Fibroblast of peridontal ligament (primary cell): ENCODE measurements around the gene PAQR4.

Experiments
- DNase-seq: peaks from one replicate; pipeline ENCODE4 v3.0.0-alpha.2; 2010; ENCODE audit errors: extremely low read depth

Gene PAQR4

DNA sequence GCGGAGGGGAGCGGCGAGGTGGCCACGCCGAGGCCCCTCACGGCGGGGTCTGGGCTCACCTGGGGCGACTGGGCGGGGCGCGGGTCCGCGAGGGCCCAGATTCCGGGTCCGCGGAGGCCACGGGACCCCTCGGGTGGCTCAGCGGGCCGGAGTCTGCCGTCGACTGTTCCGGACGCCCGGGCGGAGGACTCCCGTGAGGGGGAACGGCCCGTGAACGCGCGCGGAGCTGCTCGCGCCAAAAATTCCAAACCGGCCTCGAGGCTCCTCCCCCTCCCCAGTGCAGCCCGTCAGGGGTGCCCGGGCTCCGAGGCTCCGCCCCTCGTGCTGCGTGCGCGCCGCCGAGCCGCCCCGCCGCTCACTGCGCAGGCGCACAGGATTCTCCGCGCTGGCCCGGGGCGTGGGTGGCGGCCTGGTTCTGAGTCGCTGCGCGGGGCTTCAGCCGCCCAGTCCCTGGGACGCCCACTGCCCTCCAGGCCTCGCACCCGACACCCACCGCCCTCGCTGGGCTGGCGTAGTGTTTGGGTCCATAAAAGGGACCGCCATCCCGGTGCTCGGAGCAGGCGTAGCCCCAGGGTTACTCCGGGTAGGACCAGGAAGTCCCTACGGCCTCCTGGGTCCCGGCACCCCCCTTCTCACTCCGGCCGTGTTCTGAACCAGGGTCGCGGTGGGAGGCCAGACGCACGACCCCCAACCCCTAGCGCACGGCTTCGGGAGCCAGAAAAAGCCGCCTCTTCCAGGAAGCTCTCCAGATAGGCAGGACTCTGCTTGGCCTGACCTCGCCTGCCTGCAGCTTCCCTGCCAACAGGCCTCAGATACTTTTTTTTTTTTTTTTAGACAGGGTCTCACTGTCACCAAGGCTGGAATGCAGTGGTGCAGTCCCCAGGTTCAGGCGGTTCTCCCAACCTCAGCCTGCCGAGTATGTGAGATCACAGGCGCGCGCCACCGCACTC lies 11.4 kb downstream of the PAQR4 start, which contains the start of gene PKMYT1:
TSS of gene PKMYT1 (minus strand) at position 220 of the 950 bp plus-strand sequence. CDS start 789 bp downstream, outside the sequence.
- peak; percentile 75 for DNase-seq

DNA sequence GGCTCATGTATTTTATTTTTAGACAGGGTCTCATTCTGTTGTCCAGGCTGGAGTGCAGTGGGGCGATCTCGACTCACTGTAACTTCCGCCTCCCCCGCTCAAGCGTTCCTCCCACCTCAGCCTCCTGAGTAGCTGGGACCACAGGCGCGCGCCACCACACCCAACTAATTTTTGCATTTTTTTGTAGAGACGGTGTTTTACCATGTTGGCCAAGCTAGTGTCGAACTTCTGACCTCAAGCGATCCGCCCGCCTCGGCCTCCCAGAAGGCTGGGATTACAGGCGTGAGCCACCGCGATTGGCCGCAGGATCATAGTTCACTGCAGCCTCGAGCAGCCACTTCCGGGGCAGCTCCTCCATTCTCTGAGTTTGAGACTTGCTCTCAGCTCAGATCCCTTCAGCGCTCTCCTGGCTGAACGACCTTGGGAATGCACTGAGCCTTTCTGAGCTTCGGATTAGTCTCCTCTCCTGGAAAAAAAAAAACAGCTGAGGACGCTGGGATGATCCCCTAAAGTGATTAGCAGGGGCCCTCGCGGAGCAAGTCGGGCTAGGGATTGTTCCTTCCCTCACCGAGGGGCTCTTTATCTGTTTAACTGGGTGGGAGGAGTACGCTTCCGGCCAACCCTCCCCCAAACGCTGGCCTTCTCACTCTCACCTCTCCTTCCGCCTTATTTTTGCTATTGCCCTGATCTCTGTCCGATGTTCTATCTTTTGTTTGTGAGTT lies 12.2 kb downstream of the PAQR4 start:
- no peak for DNase-seq

DNA sequence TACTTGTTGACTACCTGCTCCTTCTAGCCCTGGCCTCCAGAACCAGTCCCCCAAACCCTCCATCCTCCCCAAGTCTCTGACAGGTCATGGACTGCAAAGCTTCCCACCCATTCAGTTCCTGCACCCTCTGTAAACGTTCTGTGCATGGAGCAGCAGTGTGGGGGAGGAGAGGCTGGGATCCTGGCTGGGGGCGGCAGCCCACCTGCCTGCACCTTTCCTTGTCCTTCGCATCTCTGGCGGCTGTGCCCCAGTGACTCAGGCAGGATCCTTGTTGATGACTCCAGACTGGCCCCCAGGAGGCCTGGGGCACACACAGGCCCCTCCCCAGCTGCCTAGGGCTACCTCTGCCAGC lies 12.7 kb downstream of the PAQR4 start:
- no peak for DNase-seq

DNA sequence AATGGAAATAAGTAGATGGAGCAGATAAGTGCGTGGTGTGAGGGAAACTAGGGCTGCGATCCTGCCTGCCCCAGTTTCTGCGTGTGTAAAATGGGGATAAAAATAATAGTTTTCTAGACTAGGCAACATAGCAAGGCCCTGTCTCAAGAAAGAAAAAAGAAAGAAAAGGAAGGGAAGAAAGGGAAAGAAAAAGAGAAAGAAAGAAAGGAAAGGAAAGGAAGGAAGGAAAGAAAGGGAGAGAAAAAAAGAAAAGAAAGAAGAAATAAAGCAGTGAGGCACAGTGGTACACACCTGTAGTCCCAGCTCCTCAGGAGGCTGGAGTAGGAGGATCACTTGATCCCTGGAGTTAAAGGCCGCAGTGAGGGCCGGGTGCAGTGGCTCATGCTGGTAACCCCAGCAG lies 13.3 kb downstream of the PAQR4 start:
- no peak for DNase-seq

DNA sequence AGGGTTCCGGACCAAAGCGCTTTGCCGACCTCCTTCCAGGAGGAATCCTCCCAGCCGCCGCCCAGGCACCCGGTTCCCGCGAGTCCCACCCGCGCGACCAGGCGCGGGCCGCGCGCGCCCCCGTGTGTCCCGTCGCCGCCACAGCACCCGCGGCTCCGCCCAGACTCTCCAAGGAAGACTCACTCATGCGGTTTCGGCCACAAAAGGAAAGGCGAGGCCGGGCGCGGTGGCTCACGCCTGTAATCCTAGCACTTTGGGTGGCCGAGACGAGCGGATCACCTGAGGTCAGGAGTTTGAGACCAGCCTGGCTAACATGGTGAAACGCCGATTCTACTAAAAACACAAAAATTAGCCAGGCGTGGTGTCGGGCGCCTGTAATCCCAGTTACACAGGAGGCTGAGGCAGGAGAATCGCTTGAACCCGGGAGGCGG lies 14.6 kb downstream of the PAQR4 start:
- peak; percentile 63 for DNase-seq

DNA sequence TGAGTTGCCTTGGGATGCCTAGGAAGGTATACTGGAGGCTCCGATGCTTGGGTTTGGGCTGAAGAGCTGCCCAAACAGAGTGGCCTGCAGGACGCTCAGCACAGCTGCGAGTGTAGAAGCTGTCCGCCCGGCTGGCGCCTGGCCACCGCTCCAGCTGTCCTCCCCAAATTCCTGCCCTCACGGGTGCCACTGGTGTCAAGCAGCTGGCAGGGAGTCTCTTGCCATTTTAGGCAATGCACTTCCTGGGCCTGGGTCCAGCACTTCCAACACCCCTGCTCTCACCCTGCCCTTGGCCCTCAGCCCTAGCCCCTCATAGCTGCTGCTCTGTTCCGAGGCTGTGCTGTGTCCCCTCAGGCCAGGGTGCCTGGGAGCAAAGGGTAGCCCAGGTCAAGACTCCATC lies 16.3 kb downstream of the PAQR4 start:
- no peak for DNase-seq

DNA sequence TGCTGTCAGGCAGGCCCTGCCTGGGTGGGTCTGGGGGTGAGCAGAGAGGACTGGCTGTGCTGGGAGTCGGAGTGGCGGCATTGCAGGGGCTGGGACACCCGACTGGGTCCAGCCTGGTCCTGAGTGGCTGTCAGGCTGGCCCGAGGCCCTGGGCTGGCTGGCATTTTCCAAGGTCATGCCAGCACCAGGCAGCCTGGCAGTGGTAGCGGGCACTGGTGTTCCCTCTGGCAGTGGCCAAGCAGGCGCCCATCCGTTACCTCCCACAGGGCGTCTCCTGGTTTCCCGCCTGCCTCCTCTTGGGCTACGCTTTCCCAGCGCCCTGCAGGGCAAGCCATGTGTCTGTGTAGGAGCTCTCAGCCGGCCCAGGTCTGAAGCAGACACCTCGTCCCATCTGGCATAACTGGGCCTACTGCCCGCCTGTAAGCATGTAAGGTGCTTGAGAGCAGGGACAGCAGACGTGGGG lies 16.8 kb downstream of the PAQR4 start:
- no peak for DNase-seq

DNA sequence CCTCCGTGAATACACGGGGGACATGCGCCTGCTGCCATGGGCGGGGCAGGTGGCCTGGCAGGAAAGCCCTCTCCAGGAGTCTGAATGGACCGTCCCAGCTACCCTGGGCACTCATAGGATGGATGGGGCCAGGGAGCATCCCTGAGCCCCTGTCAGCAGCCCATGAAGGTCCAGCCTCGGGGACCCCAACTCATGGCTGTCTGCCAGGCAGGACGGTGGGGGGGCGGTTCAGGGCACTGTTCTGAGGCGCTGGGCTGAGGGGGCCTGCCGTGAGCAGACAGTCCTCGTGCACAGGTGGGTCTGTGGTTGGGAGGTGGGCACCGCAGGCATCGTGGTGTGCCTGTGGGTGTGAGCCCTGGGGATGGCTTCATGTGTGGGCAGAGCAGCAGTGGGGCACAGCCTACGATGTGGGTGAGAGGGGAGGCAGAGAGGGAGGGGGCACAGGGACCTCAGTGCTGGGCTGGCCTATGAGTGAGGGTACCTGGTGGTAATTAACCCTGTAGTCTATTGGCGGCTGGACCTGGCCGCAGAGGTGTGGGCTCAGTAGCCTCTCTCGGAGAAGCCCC lies 17.6 kb downstream of the PAQR4 start:
- no peak for DNase-seq

DNA sequence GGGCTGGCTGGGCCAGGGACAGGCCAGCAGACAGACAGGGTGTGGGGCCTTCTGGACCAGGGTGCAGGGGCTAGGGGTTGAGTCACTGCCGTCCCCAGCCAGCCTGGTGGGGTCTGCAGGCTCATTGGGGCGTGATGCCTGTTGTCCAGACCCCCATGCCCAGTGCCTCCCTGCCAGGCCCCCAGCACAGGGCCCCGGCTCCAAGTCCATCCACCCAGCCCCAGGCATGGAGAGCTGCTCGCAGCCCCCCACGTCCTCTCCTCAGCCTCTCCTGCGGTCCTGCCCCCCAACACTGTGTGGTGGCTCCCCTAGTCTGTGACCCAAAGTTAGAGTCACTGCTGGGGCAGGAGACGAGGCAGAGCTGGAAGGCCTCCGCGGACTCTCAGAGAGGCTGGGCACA lies 18.1 kb downstream of the PAQR4 start:
- no peak for DNase-seq

DNA sequence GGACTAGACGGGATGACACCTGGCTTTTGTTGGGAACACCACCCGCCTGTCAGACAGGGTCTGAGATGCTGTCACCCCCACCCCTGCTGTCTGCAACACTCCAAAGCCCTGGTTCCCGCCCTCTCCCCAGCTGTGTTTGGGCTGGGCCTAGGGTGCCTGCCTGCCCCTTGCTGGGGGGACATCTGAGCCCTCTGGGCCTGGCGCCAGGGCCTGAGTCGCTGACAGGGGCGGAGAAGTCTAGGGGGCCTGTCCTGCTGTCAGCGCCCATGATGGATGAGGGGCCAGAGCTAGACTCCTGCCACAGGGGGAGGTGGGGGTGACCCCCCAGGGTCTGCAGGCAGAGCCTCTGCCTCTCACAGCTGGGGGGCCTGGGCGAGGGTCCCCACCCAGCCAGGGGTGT lies 18.7 kb downstream of the PAQR4 start:
- no peak for DNase-seq

DNA sequence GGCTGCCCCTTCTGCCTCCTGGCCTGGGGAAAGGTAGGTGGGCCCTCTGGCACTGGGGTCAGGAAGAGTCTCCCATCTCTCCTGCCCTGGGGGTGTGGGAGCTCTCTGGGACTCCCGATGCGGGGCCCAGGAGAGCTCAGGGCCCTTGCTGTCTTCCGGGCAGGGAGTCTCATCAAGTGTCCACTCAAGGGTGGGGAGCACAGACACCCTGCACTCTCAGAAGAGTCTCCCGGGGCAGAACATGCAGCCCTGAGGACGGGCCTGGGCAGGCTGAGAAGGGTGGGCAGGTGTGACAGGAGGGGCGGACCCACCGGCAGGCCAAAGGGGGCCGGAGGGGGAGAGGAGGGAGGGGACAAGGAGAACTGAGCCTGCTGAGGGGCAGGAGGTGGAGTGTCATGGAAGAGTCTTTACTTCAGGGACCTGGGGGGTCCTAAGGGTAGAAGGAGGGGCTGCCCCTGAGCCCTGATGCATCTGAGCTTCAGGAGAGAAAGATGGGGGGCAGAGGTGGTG lies 19.5 kb downstream of the PAQR4 start:
- DNase-seq, result no peak

DNA sequence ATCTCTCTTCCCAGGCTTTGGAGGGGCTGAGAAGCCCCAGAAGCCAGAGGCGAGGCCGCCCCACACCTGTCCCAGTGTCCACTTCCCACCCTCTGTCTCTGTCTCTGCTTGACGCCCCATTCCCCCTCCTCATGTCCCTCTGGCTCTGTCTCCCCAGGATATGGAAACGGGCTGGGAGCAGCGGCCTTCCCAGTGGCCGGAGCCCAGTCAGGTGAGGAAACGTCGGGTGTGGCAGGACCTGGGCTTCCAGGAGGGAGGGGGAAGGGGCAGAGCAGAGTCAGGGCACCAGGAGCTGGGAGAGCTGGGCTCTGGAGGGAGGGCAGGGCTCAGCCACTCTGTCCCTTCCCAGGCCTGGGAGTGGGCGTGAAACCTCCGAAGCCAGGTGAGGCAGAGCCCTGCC lies 21.7 kb downstream of the PAQR4 start:
- DNase-seq, result no peak

DNA sequence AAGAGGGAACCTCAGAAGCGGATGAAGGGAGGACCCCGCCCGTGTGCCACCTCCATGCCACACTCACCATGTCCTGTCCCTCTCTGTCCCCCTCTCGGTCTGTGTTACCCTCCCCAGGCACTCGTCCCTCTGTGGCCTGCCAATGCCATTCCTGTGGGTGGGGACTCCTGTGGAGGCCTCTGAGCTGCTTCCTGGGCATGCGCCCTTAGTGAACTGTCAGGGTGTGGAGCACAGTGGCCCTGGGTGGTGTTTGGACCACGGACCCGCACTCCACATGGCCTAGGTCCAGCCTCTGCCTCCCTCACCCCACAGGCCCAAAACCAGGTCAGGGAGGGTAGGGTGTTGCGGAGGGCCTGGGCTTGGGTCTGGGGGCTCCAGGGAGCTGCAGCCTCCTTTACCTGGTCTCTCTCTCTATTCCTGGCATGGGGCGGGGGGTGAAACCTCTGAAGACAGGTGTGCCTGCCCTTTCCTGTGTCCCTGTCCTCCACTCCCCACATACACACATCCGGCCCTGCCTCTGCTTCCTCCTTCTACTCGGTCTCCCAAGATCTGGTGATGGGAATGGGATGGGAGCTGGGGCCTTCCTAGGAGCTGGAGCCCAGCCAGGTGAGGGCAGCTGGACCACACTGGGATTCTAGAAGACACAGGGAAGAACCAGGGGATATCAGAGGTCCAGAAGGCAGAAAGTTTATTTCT lies 22.6 kb downstream of the PAQR4 start:
- DNase-seq, result no peak

DNA sequence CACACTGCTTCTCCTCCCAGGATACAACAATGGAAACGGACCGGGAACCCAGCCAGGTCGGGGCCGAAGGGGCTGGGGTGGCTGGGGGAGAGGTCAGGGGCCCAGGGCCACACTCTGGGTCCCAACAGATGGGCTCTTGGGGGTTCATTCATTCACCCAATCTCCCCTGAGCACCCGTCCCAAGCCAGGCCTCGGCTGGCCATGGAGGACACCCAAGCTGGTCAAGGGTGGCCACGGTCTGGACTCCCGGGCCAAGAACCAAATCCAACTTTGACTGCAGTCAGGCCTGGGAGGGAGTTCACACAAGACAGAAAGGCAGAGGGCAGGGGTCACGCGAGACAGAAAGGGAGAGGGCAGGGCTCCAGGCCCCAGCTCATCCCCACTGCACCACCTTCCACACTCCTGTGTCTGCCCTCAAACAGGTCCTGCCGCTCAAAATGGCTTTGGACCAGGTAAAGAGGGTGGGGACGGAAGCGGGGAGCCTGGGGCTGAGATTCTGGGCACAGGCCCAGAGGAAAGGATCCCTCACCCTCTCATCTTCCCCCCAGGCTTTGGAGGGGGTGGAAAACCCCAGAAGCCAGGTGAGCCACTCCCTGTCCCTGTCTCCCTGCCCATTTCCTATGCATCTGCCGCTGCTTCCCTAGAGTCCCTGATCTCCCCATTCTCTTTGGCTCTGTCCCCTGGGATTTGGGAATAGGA lies 23.4 kb downstream of the PAQR4 start:
- no peak for DNase-seq

DNA sequence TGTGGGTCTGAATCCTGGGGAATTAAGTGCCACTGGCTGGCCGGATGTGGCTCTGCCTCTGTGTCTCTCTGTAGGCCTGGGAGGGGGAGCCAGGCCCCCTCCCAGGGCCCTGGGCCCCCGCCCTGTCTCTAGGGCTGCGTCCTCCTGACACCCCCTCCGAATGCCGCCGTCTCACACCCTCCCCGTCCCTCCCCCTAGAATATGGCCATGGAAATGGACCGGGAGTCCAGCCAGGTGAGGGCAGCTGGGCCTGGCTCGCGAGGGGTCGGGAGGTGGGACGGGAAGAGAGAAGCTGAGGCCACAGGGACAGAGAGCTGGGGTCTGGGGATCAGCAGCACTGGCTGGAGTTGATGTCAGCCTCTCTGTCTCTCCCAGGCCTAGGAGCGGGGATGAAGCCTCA lies 27.1 kb downstream of the PAQR4 start:
- DNase-seq, result no peak

DNA sequence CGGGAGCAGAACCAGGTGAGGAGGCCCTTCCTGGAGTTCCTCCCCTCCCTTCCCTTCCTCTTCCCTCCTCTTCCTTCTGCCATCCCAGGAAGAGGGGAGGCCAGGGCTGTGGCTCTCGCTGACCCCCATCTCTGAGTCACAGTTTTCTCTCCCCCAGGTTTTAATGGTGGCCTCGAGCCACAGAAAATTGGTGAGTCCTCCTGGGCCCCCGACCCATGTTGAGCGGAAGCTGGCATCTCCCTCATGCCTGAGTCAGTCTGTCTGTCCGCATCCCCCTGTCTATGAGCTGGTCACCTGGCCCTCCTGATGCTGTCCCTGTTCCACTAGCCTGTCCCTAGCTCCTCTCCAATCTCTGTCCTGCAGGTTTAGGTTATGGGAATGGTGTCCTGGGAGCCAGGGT lies 30.8 kb downstream of the PAQR4 start:
- DNase-seq, result no peak

DNA sequence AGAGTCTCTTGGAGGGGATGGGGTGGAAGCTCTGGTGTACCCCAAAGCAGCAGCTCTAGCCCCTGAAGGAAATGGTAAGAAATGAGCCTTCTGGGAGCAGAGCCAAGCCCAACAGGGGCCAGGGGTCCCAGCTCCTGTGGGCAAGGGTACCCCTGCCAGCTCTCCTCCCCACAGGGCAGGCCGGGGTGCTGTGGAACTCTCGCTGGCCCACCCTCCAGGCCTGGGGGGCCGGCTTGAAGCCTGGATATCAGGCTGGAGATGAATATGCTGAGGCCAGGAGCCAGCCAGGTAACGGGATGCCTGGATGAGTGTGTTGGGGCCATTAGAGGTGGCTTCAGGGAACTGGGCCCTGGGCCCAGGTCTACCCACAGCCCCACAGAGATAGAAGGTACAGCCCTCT lies 31.4 kb downstream of the PAQR4 start:
- DNase-seq, result no peak

DNA sequence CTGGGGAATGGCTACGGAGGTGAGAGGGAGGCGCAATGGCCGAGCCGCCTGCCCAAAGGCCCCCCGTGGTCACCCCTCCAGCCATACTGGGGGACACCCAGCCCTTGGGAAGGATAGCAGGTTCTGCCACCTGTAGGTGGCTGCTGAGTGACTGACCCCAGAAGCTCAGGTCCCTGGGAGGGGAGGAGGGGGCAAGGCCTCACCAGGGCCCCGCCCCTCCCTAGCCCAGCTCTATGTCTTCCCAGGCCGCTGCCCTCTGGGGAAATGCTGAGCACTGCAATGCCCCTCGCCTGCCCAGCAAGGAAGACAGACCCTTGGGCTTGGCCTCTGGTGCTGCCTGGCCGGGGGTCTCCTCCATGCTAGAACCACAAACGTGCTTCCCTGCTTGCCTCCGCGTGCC lies 32.2 kb downstream of the PAQR4 start:
- no peak for DNase-seq

DNA sequence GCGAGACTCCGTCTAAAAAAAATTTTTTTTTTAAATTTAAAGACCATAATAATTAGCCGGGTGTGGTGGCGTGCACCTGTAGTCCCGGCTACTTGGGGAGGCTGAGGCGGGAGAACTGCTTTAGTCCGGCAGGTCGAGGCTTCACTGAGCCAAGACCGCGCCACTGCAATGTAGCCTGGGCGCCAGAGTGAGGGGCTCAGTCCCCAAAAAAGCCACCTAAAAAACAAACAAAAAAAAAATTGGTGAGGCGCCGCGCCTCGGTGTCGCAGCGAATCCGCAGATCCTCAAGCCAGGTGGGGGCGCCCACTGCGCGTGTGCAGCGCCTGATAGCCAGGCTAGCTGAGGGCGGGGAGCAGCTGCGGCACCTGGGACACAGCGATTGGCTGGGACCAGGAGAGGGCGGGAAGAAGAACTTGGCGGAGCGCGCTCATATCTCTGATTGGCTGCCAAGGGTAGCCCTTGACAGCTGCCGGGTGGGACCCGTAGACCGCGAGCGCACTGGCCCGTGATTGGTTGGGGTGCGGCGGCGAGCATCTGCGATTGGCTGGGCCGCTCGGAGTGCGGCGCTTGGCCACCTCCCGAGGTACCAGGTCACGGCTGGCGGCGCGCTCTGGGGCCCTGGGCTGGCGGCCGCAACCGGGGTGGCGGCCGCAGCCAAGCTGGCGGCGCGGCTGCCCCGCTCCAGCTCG lies 34.6 kb downstream of the PAQR4 start:
- DNase-seq, result peak; percentile 95

DNA sequence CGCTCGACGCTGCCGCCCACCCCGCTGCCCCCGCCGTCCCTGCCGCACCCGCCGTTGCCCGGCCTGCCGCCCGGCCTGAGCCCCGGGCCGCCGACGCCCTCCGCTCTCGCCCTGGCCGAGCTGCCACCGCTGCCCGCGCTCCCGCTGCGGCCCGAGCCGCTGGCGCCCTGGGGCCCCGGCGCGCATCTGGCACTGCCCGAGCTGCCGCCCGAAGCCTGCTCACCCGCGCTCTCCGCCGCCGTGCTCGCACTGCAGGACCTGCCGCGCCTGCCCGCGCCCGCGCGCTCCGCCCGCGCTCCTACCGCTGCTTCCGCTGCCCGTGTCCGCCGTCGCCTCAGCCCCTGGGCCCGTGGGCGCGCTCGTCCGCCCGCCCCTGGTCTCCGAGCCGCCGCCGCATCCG lies 35.2 kb downstream of the PAQR4 start:
- no peak for DNase-seq
